HepG2 (cell line): ENCODE data around the gene PSORS1C2. TPM values are rescaled to one million over a fixed set of nuclear protein-coding genes. Genes with fewer than 3 reads are reported as not detected.

ENCODE experiments used
- ATAC-seq: fragments of 200-7000 bp; cut with Tn5 transposase; 3 replicates; pipeline ENCODE4 v1.9.1; 2020; ENCODE audit warnings: mild to moderate bottlenecking, moderate library complexity
- BruUV-seq: library from RNA; stranded (reverse); fragments of 400-500 nt; replicated peaks from 2 replicates; lab custom pipeline; 2021; lab: Mats Ljungman, UMichigan
- CTCF ChIA-PET: fragments of 300-600 bp; formaldehyde crosslinking; extraction: SDS; loops from one replicate; lab custom pipeline; 2021; ENCODE audit warnings: low total read pairs, inconsistent platforms, low intra/inter-chr PET ratio; lab: Yijun Ruan, JAX
- POLR2A ChIA-PET: fragments of 350-600 bp; sonication (Branson Sonifier 250); formaldehyde crosslinking; loops from one replicate; lab custom pipeline; 2020; ENCODE audit warnings: antibody characterized with exemption, inconsistent platforms; lab: Yijun Ruan, JAX
- DNase-seq: peaks from one replicate; pipeline ENCODE4 v3.0.0-alpha.2; 2015; ENCODE audit warnings: low spot score
- FAIRE-seq: peaks from 3 replicates; lab custom pipeline; 2011; peaks lifted over from hg19 to GRCh38; lab: Jason Lieb, UNC
- H2AFZ ChIP-seq: one replicate; pipeline ENCODE4 v1.6.1; 2011; ENCODE audit warnings: low read length, inconsistent platforms
- H3K27ac ChIP-seq: fragments of 300-600 bp; 3 replicates; pipeline ENCODE4 v1.8.0; 2011; ENCODE audit warnings: mixed run types, mild to moderate bottlenecking, mixed read lengths, low read length, inconsistent platforms; ENCODE audit not compliant: insufficient read depth; ENCODE audit errors: extremely low read length
- H3K27me3 ChIP-seq, 2 experiments: fragments of 200-600 bp in 1 of 2; 2 replicates in 1 of 2; 3 replicates in 1 of 2; pipeline versions ENCODE4 v1.6.0 to v1.8.0; 2011; ENCODE audit warnings: low read length in 2 of 2, mild to moderate bottlenecking in 2 of 2, moderate library complexity in 2 of 2, inconsistent platforms in 1 of 2; ENCODE audit not compliant: insufficient read depth in 2 of 2, control insufficient read depth in 1 of 2
- H3K36me3 ChIP-seq, 2 experiments: fragments of 200-600 bp in 1 of 2; replicated peaks in 1 of 2; 2 replicates in 1 of 2; 3 replicates in 1 of 2; pipeline versions ENCODE4 v1.5.1 to v1.8.0; 2011; ENCODE audit warnings: low read length in 2 of 2, inconsistent platforms in 1 of 2; ENCODE audit not compliant: insufficient read depth in 2 of 2, control insufficient read depth in 1 of 2
- H3K4me1 ChIP-seq: 2 replicates; pipeline ENCODE4 v1.5.1; 2012; ENCODE audit warnings: low read length, inconsistent platforms; ENCODE audit not compliant: insufficient read depth
- H3K4me2 ChIP-seq: 2 replicates; pipeline ENCODE4 v1.6.0; 2011; ENCODE audit warnings: low read depth, low read length, inconsistent platforms
- H3K4me3 ChIP-seq, 3 experiments: fragments of 200-600 bp in 1 of 3; sonication (generic), shearing (Covaris generic) in 1 of 3; replicated peaks in 1 of 3; 2 replicates each; pipeline ENCODE4 v1.5.1; 2011 to 2016; ENCODE audit warnings: low read length in 3 of 3, inconsistent platforms in 2 of 3, low read depth in 2 of 3, mild to moderate bottlenecking in 2 of 3, control low read depth in 1 of 3, mixed read lengths in 1 of 3; ENCODE audit not compliant: insufficient read depth in 1 of 3
- H3K79me2 ChIP-seq: one replicate; pipeline ENCODE4 v1.6.1; 2011; ENCODE audit warnings: low read length, inconsistent platforms; ENCODE audit not compliant: insufficient read depth
- H3K9ac ChIP-seq: 2 replicates; pipeline ENCODE4 v1.6.0; 2011; ENCODE audit warnings: mild to moderate bottlenecking, low read depth, low read length, inconsistent platforms; ENCODE audit not compliant: insufficient read depth
- H3K9me3 ChIP-seq: 2 replicates; pipeline ENCODE4 v1.5.1; 2012; ENCODE audit warnings: mild to moderate bottlenecking, low read length
- H4K20me1 ChIP-seq: 2 replicates; pipeline ENCODE4 v1.6.0; 2011; ENCODE audit warnings: inconsistent platforms, mild to moderate bottlenecking, low read length, moderate library complexity; ENCODE audit not compliant: insufficient read depth
- DBP ChIP-seq: sonication (generic); formaldehyde crosslinking; IDR thresholded peaks from 2 replicates; pipeline ENCODE4 v1.4.0; 2020; ENCODE audit warnings: missing genetic modification reagents; ENCODE audit errors: not compliant biosample characterization
- EZH2 ChIP-seq: conservative IDR thresholded peaks from 2 replicates; pipeline ENCODE4 v1.6.1; 2012; ENCODE audit warnings: mild to moderate bottlenecking, low read depth, low read length, moderate library complexity
- GTF3A ChIP-seq: sonication (generic); formaldehyde crosslinking; conservative IDR thresholded peaks from 2 replicates; pipeline ENCODE4 v1.4.0; 2020; ENCODE audit warnings: mild to moderate bottlenecking, missing genetic modification reagents
- HNRNPL ChIP-seq: fragments of 200-400 bp; formaldehyde crosslinking; IDR thresholded peaks from 2 replicates; pipeline ENCODE4 v1.6.1; 2017; ENCODE audit warnings: mild to moderate bottlenecking, low read depth, low read length
- NFE2 ChIP-seq: sonication (generic); formaldehyde crosslinking; IDR thresholded peaks from 2 replicates; pipeline ENCODE4 v1.4.0; 2020; ENCODE audit warnings: missing genetic modification reagents
- SMARCE1 ChIP-seq: fragments of 450-650 bp; IDR thresholded peaks from 2 replicates; pipeline ENCODE4 v1.6.1; 2017; ENCODE audit warnings: borderline replicate concordance
- THAP9 ChIP-seq: sonication (generic); formaldehyde crosslinking; IDR thresholded peaks from 2 replicates; pipeline ENCODE4; 2020; ENCODE audit warnings: missing genetic modification reagents, mild to moderate bottlenecking, borderline replicate concordance
- ZC3H13 ChIP-seq: sonication (generic); formaldehyde crosslinking; IDR thresholded peaks from 2 replicates; pipeline ENCODE4 v1.8.1; 2023; ENCODE audit warnings: mild to moderate bottlenecking, missing genetic modification reagents, moderate library complexity
- ZFAT ChIP-seq: sonication (generic); formaldehyde crosslinking; conservative IDR thresholded peaks from 2 replicates; pipeline ENCODE4 v1.8.1; 2023; ENCODE audit warnings: missing genetic modification reagents, inconsistent platforms
- ZNF10 ChIP-seq: sonication (generic); formaldehyde crosslinking; IDR thresholded peaks from 2 replicates; pipeline ENCODE4 v1.4.0; 2020; ENCODE audit warnings: mild to moderate bottlenecking, low read depth, missing genetic modification reagents, borderline replicate concordance
- ZNF180 ChIP-seq: sonication (generic); formaldehyde crosslinking; IDR thresholded peaks from 2 replicates; pipeline ENCODE4 v1.4.0; 2020; ENCODE audit warnings: low read depth, missing genetic modification reagents, borderline replicate concordance
- ZNF547 ChIP-seq: sonication (generic); formaldehyde crosslinking; IDR thresholded peaks from 2 replicates; pipeline ENCODE4 v1.5.1; 2020; ENCODE audit warnings: mild to moderate bottlenecking, missing genetic modification reagents
- ZNF709 ChIP-seq: sonication (generic); formaldehyde crosslinking; IDR thresholded peaks from 2 replicates; pipeline ENCODE4 v1.5.0; 2020; ENCODE audit warnings: mild to moderate bottlenecking, missing genetic modification reagents
- ZSCAN21 ChIP-seq: sonication (generic); formaldehyde crosslinking; IDR thresholded peaks from 2 replicates; pipeline ENCODE4 v1.8.0; 2022; ENCODE audit warnings: mild to moderate bottlenecking, missing genetic modification reagents, moderate library complexity, borderline replicate concordance
- WGBS: methylation state at CpG from one replicate; pipeline ENCODE4 v1.1.6; 2017; ENCODE audit warnings: low lambda C conversion rate; 5-methylcytosine and 5-hydroxymethylcytosine counted together
- in situ Hi-C: cut with HindIII; loops from 2 replicates; pipeline ENCODE4 v1.10.0; 2017; ENCODE audit warnings: low pct_unique_long_range_greater_than_20kb; ENCODE audit not compliant: extremely low pct_ligation_motif_present
- intact Hi-C: fragments of 100-400 bp; cut with micrococcal nuclease; formaldehyde crosslinking; loops from one replicate; pipeline ENCODE4 v1.10.0; 2022; ENCODE audit not compliant: unreplicated experiment
- polyA plus RNA-seq, 8 experiments: library from polyadenylated mRNA; depleted of rRNA in 3 of 8; stranded (reverse) in 7 of 8; unstranded in 1 of 8; fragments of >200 nt; fragmentation: Illumina TruSeq in 4 of 8; extraction: Trizol in 4 of 8; gene quantifications; 2 replicates each; pipeline versions ENCODE4 v1.2.1 to v1.2.3, GENCODE V29; 2011 to 2016; ENCODE audit warnings: low read depth in 4 of 8, missing spikeins in 1 of 8, mixed read lengths in 1 of 8; ENCODE audit not compliant: insufficient read depth in 1 of 8
- total RNA-seq, 5 experiments: library from RNA; depleted of rRNA; stranded (reverse); fragments of >200 nt; fragmentation: Illumina TruSeq; extraction: Trizol; gene quantifications; 2 replicates each; pipeline ENCODE4 v1.2.3, GENCODE V29; 2016; ENCODE audit warnings: low read depth in 1 of 5
- TF ChIP-seq, protein P1 (sequence below): fragments of 450-650 bp; IDR thresholded peaks from 2 replicates; pipeline ENCODE4 v1.6.1; 2016
- TF ChIP-seq, protein P2 (sequence below): sonication (generic); formaldehyde crosslinking; IDR thresholded peaks from 2 replicates; pipeline ENCODE4 v1.4.0; 2020; ENCODE audit warnings: missing genetic modification reagents
- TF ChIP-seq, protein P3 (sequence below): sonication (generic); formaldehyde crosslinking; IDR thresholded peaks from 2 replicates; pipeline ENCODE4 v1.8.1; 2022; ENCODE audit warnings: mild to moderate bottlenecking, missing genetic modification reagents

Gene PSORS1C2
- total and polyA plus RNA-seq, 2 of the 13 experiments (the other 11 are each of a cell fraction or from before 2014, with no cell fraction given), result not detected

DNA sequence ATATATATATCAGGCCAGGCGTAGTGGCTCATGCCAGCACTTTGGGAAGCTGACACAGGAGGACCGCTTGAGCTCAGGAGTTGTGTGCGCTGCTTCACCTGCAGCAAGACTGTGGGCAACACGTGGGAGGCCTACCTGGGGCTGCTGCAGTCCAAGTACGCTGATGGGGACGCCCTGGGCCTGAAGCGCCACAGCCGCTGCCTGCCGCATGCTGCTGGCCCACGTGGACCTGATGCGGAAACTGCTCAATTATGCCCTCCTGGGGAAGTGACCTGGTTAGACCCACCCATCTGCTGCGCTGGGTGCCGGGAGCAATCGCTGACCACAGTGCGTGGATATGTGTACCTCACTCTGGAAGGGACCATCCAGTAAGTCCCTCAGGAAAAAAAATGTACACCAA lies 1.8 kb upstream of the PSORS1C2 start:
- Histone ChIP-seq H3K27me3 (0 out of 5 replicates have a peak, but pooled peaks cover 0 to 4% of the 10 kb centered on the region in 2 experiments), H3K4me3 (no peak overlapping the region), H3K9ac (no peak overlapping the region), H3K9me3 (no peaks in the 10 kb centered on the region), H3K27ac (no peak overlapping the region), H3K36me3 (peaks cover 4 to 18% of the 10 kb centered on the region in 2 experiments; a peak in 4 of 5 replicates), H3K4me1 (peaks cover 7% of the 10 kb centered on the region), H3K79me2 (no peaks in the 10 kb centered on the region), H2AFZ (no peak overlapping the region), H3K4me2 (no peak overlapping the region), H4K20me1 (no peaks in the 10 kb centered on the region)
- BruUV-seq, result no TSS peak
- CTCF ChIA-PET, result no interaction called here
- no peak for FAIRE-seq
- ATAC-seq, result no peak
- in situ Hi-C loops, result no loop called here
- WGBS, result 73% methylated on average over 8 of the region's 15 CpGs
- intact Hi-C loops, result no loop called here
- POLR2A ChIA-PET, result no interaction called here
- no peak for DNase-seq
- TF ChIP-seq ZNF547, result no peak
- TF ChIP-seq DBP (CRISPR knock-in tag), result no peak
- no peak for TF ChIP-seq NFE2 (CRISPR knock-in tag)
- TF ChIP-seq, protein P1, sequence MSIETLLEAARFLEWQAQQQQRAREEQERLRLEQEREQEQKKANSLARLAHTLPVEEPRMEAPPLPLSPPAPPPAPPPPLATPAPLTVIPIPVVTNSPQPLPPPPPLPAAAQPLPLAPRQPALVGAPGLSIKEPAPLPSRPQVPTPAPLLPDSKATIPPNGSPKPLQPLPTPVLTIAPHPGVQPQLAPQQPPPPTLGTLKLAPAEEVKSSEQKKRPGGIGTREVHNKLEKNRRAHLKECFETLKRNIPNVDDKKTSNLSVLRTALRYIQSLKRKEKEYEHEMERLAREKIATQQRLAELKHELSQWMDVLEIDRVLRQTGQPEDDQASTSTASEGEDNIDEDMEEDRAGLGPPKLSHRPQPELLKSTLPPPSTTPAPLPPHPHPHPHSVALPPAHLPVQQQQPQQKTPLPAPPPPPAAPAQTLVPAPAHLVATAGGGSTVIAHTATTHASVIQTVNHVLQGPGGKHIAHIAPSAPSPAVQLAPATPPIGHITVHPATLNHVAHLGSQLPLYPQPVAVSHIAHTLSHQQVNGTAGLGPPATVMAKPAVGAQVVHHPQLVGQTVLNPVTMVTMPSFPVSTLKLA, result no peak
- TF ChIP-seq ZNF709 (CRISPR knock-in tag), result no peak
- no peak for TF ChIP-seq ZNF10 (CRISPR knock-in tag)
- TF ChIP-seq GTF3A (CRISPR knock-in tag), result no peak
- no peak for TF ChIP-seq ZNF180 (CRISPR knock-in tag)
- TF ChIP-seq ZSCAN21 (CRISPR knock-in tag), result no peak
- no peak for TF ChIP-seq SMARCE1
- TF ChIP-seq, protein P2, sequence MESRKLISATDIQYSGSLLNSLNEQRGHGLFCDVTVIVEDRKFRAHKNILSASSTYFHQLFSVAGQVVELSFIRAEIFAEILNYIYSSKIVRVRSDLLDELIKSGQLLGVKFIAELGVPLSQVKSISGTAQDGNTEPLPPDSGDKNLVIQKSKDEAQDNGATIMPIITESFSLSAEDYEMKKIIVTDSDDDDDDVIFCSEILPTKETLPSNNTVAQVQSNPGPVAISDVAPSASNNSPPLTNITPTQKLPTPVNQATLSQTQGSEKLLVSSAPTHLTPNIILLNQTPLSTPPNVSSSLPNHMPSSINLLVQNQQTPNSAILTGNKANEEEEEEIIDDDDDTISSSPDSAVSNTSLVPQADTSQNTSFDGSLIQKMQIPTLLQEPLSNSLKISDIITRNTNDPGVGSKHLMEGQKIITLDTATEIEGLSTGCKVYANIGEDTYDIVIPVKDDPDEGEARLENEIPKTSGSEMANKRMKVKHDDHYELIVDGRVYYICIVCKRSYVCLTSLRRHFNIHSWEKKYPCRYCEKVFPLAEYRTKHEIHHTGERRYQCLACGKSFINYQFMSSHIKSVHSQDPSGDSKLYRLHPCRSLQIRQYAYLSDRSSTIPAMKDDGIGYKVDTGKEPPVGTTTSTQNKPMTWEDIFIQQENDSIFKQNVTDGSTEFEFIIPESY (CRISPR knock-in tag), result no peak
- TF ChIP-seq ZFAT (CRISPR knock-in tag), result no peak
- no peak for TF ChIP-seq ZC3H13 (CRISPR knock-in tag)
- TF ChIP-seq THAP9, result no peak
- no peak for TF ChIP-seq HNRNPL
- TF ChIP-seq, protein P3, sequence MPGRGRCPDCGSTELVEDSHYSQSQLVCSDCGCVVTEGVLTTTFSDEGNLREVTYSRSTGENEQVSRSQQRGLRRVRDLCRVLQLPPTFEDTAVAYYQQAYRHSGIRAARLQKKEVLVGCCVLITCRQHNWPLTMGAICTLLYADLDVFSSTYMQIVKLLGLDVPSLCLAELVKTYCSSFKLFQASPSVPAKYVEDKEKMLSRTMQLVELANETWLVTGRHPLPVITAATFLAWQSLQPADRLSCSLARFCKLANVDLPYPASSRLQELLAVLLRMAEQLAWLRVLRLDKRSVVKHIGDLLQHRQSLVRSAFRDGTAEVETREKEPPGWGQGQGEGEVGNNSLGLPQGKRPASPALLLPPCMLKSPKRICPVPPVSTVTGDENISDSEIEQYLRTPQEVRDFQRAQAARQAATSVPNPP (CRISPR knock-in tag), result no peak
- TF ChIP-seq EZH2, result no peak
